Measurements from ENCODE around the gene MAPK13.

DNA sequence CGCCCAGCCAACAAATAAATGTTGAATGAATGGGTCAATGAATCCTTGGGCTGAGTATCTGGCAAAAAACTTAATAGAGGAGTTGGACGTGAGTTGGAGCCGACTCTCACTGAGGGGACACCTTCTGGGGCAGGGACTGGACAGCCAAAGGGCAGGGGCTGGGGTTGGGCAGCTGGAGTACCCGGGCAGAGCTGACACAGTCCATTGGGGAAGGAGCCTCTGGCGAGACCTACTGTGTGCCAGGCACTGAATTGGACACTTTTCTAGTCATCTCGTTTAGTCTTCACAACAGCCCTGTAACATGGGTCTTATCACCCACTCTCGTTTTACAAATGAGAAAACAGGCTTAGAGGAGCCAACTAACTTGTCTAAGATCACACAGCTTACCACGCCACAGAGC is 4.7 kb upstream of the MAPK13 start:
- TF ChIP-seq ZFX (IDR thresholded peaks at IDR 0.05) (no peak), CTCF (IDR thresholded peaks at IDR 0.05 in 2 of 3, conservative IDR thresholded peaks at IDR 0.05 in 1 of 3; ENCODE audit: borderline replicate concordance in 1 of 3, insufficient read depth in 1 of 3, low read depth in 2 of 3, low read length in 2 of 3) (no peak), CBX3 (IDR thresholded peaks at IDR 0.05; ENCODE audit: low read depth) (no peak), SIN3A (IDR thresholded peaks at IDR 0.05; ENCODE audit: low read depth) (no peak), POLR2A (IDR thresholded peaks at IDR 0.05; ENCODE audit: borderline replicate concordance, extremely low read depth, insufficient read depth, insufficient read length) (no peak), ZNF274 (IDR thresholded peaks at IDR 0.05; ENCODE audit: low read depth, low read length) (no peak), SRF (IDR thresholded peaks at IDR 0.05; ENCODE audit: low read depth) (no peak), ZBTB33 (IDR thresholded peaks at IDR 0.05; ENCODE audit: extremely low read depth, insufficient replicate concordance, low read length) (no peak), EZH2phosphoT487 (IDR thresholded peaks at IDR 0.05; ENCODE audit: borderline replicate concordance) (no peak), FOSL1 (IDR thresholded peaks at IDR 0.05; ENCODE audit: low read depth) (no peak)

Data from HCT116 (cell line).